SU-DHL-6 (cell line): ENCODE data around the gene SEC61A1.

Source experiments
- H2AFZ ChIP-seq: fragments of 200-600 bp; sonication (generic); 2 replicates; pipeline ENCODE4 v1.6.1; 2014; ENCODE audit warnings: low read depth, mild to moderate bottlenecking, moderate library complexity, mixed read lengths, antibody characterized with exemption, low read length; ENCODE audit not compliant: severe bottlenecking
- H3F3A ChIP-seq: fragments of 200-600 bp; shearing (Covaris generic); 2 replicates; pipeline ENCODE4 v1.6.0; 2016; ENCODE audit warnings: antibody characterized with exemption, mild to moderate bottlenecking; ENCODE audit not compliant: insufficient read depth
- H3K27ac ChIP-seq: fragments of 200-600 bp; sonication (generic); 2 replicates; pipeline ENCODE4 v1.5.1; 2016; ENCODE audit warnings: low read depth, mild to moderate bottlenecking, low read length, moderate library complexity, mixed read lengths
- H3K27me3 ChIP-seq: fragments of 200-600 bp; sonication (generic), shearing (Covaris generic); 2 replicates; pipeline ENCODE4 v1.6.0; 2014; ENCODE audit warnings: mild to moderate bottlenecking, low read length
- H3K36me3 ChIP-seq: fragments of 200-600 bp; sonication (generic); 2 replicates; pipeline ENCODE4 v1.6.1; 2014; ENCODE audit warnings: mild to moderate bottlenecking, low read length, mixed read lengths
- H3K4me2 ChIP-seq: fragments of 300-600, 200-600 bp; shearing (Covaris generic), sonication (generic); 2 replicates; pipeline ENCODE4 v1.6.0; 2014; ENCODE audit warnings: low read length, low read depth, mild to moderate bottlenecking; ENCODE audit not compliant: poor library complexity, severe bottlenecking
- H3K4me3 ChIP-seq: fragments of 200-600 bp; sonication (generic); 2 replicates; pipeline ENCODE4 v1.5.1; 2014; ENCODE audit warnings: antibody characterized with exemption, low read length, mild to moderate bottlenecking, mixed read lengths; ENCODE audit not compliant: insufficient read depth, poor library complexity, severe bottlenecking
- H3K79me2 ChIP-seq: fragments of 200-600 bp; sonication (generic); 2 replicates; pipeline ENCODE4 v1.6.1; 2014; ENCODE audit warnings: mild to moderate bottlenecking, low read length, moderate library complexity; ENCODE audit not compliant: insufficient read depth
- H3K9ac ChIP-seq: fragments of 200-600 bp; sonication (generic); 2 replicates; pipeline ENCODE4 v1.7.0; 2014; ENCODE audit warnings: mild to moderate bottlenecking, low read length
- H3K9me2 ChIP-seq: fragments of 200-600 bp; sonication (generic); replicated peaks from 2 replicates; pipeline ENCODE4 v1.6.1; 2014; ENCODE audit warnings: low read length; ENCODE audit not compliant: insufficient read depth
- H3K9me3 ChIP-seq: fragments of 200-600 bp; sonication (generic); 2 replicates; pipeline ENCODE4 v1.6.1; 2014; ENCODE audit warnings: low read length, mixed read lengths; ENCODE audit not compliant: insufficient read depth
- H4K20me1 ChIP-seq: fragments of 200-600 bp; sonication (generic); 2 replicates; pipeline ENCODE4 v1.6.1; 2014; ENCODE audit warnings: low read depth, mild to moderate bottlenecking, antibody characterized with exemption, low read length, moderate library complexity, mixed read lengths
- CTCF ChIP-seq: fragments of 200-600 bp; sonication (generic); IDR thresholded peaks from one replicate; pipeline ENCODE4 v1.5.1; 2017; ENCODE audit warnings: antibody characterized with exemption, mild to moderate bottlenecking, low read length, moderate library complexity; ENCODE audit not compliant: insufficient read depth, poor library complexity, severe bottlenecking
- EZH2phosphoT487 ChIP-seq: fragments of 200-600 bp; sonication (generic), shearing (Covaris generic); conservative IDR thresholded peaks from 2 replicates; pipeline ENCODE4 v1.6.1; 2018; ENCODE audit warnings: mild to moderate bottlenecking, antibody characterized with exemption, low read length, moderate library complexity, mixed read lengths

The SEC61A1 gene

GRCh38 chr3:128021768-128022372 lies 30.4 kb upstream of the SEC61A1 start:
- no peak overlapping the region for H3K4me3 ChIP-seq
- TF ChIP-seq CTCF (no peak), EZH2phosphoT487 (no peak)
- H3F3A ChIP-seq: no peaks in the 10 kb centered on the region
- no peaks in the 10 kb centered on the region for H3K9me3 ChIP-seq
- H3K36me3 ChIP-seq: no peaks in the 10 kb centered on the region
- no peaks in the 10 kb centered on the region for H3K9me2 ChIP-seq
- no peaks in the 10 kb centered on the region for H3K79me2 ChIP-seq
- H3K27ac ChIP-seq: no peak overlapping the region
- no peak overlapping the region for H2AFZ ChIP-seq
- no peaks in the 10 kb centered on the region for H4K20me1 ChIP-seq
- no peaks in the 10 kb centered on the region for H3K27me3 ChIP-seq
- no peak overlapping the region for H3K4me2 ChIP-seq
- H3K9ac ChIP-seq: no peak overlapping the region

DNA sequence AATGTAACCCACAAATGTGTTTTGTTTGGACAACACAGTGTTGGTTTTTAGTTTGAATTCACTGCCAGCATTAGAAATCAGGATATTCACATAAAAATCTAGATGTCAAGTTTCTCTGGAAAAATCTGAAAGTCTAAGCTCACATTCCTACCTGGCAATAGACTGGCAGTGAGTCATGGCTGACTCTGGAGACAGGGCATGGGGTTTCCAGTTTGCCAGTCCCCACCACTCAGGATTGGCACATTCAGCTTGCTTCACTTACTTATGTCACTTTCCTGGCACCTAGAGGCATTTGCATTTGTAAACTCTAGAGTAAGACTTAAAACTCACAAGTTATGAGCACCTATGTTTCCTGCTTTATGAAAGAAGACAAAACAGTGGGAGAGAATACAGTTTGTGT lies 19.1 kb upstream of the SEC61A1 start:
- no peak overlapping the region for H3K27ac ChIP-seq
- no peak for TF ChIP-seq EZH2phosphoT487
- no peak for TF ChIP-seq CTCF
- no peak overlapping the region for H2AFZ ChIP-seq
- H3K9ac ChIP-seq: no peak overlapping the region
- no peak overlapping the region for H3K4me2 ChIP-seq
- no peaks in the 10 kb centered on the region for H3K36me3 ChIP-seq
- H3F3A ChIP-seq: no peaks in the 10 kb centered on the region
- H3K79me2 ChIP-seq: no peaks in the 10 kb centered on the region
- no peaks in the 10 kb centered on the region for H3K9me2 ChIP-seq
- no peaks in the 10 kb centered on the region for H3K9me3 ChIP-seq
- H3K4me3 ChIP-seq: no peak overlapping the region
- H3K27me3 ChIP-seq: no peaks in the 10 kb centered on the region
- no peaks in the 10 kb centered on the region for H4K20me1 ChIP-seq

GRCh38 chr3:128036119-128036518 lies 16.1 kb upstream of the SEC61A1 start:
- Histone ChIP-seq H3K4me2 (no peak overlapping the region), H3K9ac (no peak overlapping the region), H3K27me3 (no peaks in the 10 kb centered on the region), H3K4me3 (no peak overlapping the region), H3K9me2 (no peaks in the 10 kb centered on the region), H3K27ac (no peak overlapping the region), H3K79me2 (no peaks in the 10 kb centered on the region), H3K9me3 (no peaks in the 10 kb centered on the region), H4K20me1 (no peaks in the 10 kb centered on the region), H2AFZ (no peak overlapping the region), H3F3A (no peaks in the 10 kb centered on the region), H3K36me3 (no peaks in the 10 kb centered on the region)
- TF ChIP-seq EZH2phosphoT487: no peak
- TF ChIP-seq CTCF: no peak
